ENCODE results near the gene UBR3. TPM values are rescaled to one million over a fixed set of nuclear protein-coding genes. Genes with fewer than 3 reads are reported as not detected.

UBR3 gene
- total and polyA plus RNA-seq, 5 donors = 39.8 to 98.2 (median 93.0) TPM

- Histone ChIP-seq H3K27ac (ENCODE audit: low read length) (no peak overlapping the region), H3K9me3 (ENCODE audit: control insufficient read depth, low read length) (no peaks in the 10 kb centered on the region), H3K4me3 (ENCODE audit: low read length) (no peak overlapping the region), H3K27me3 (ENCODE audit: control insufficient read depth, insufficient read depth) (no peaks in the 10 kb centered on the region), H3K4me1 (ENCODE audit: control insufficient read depth, insufficient read depth, low read length) (no peaks in the 10 kb centered on the region)
- 86% methylated on average over 1 of the region's 1 CpG for WGBS
- ATAC-seq = no peak
- intact Hi-C loops (cut with DNase I) = no loop called here
- DNase-seq = no peak
These were observed 199.1 kb downstream of the UBR3 start for GRCh38 chr2:170026361-170026760.

DNA sequence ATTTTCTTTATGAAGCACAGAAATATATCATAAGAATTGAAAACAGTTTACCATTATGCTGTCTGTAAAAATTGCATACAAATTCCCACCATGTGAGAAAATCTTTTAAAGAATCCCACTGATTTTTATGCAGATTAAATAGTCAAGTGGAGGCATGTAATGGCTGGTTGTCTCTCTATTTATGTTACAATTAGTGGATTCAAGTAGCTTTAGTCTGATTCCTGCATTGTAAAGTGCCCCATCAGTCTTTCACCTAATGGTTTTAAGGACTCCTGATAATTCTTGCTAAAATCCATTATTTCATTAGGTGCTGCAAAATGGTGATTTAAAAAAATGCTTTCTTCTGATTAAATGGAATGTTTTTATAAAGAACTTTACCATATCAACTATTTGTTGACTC lies 202.3 kb downstream of the UBR3 start:
- H3K4me1 ChIP-seq (ENCODE audit: control insufficient read depth, insufficient read depth, low read length) = no peaks in the 10 kb centered on the region
- H3K9me3 ChIP-seq (ENCODE audit: control insufficient read depth, low read length) = no peaks in the 10 kb centered on the region
- H3K27me3 ChIP-seq (ENCODE audit: control insufficient read depth, insufficient read depth) = no peaks in the 10 kb centered on the region
- H3K27ac ChIP-seq (ENCODE audit: low read length) = no peak overlapping the region
- ATAC-seq = no peak
- intact Hi-C loops (cut with DNase I) = no loop called here
- H3K4me3 ChIP-seq (ENCODE audit: low read length) = no peak overlapping the region
- no peak for DNase-seq

DNA sequence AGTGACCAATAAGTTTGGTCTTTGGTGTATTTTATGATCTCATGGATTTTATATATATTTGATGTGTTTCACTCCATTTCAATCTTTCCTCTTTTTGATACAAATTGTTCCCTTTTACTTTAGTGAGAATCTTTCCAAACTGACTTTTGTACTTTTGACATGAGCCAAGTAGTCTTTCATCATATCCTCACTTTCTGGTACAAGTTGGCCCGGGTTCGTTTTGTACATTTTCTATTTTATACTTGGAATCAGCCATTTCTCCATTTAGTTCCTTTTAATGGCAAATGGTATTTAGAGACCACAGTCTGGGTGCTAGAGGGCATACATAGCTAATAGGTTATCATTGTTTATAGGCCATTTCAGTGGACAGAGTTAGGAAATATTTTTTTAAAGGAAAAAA lies 202.8 kb downstream of the UBR3 start:
- no peak for ATAC-seq
- no peak overlapping the region for H3K4me3 ChIP-seq (ENCODE audit: low read length)
- H3K27ac ChIP-seq (ENCODE audit: low read length) = no peak overlapping the region
- intact Hi-C loops (cut with DNase I) = no loop called here
- H3K9me3 ChIP-seq (ENCODE audit: control insufficient read depth, low read length) = no peaks in the 10 kb centered on the region
- no peaks in the 10 kb centered on the region for H3K27me3 ChIP-seq (ENCODE audit: control insufficient read depth, insufficient read depth)
- DNase-seq = no peak
- WGBS = 75% methylated on average over 2 of the region's 2 CpGs
- H3K4me1 ChIP-seq (ENCODE audit: control insufficient read depth, insufficient read depth, low read length) = no peaks in the 10 kb centered on the region

DNA sequence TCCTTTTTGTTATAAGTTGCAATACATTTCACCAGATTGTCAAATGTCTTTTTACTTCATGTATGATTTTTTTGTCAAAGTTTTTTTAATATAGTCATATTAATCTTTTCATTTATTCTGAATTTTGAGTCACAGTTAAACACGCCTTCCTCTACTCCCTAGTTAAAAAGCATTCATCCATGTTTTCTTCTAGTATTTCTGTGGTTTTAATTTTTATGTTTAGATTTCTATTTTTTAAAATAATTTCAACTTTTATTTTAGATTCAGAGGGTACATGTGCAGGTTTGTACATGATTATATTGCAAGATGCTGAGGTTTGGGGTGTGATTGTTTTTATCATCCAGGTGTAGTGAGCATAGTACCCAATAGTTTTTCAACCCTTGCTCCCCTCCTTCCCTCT lies 204.0 kb downstream of the UBR3 start:
- Histone ChIP-seq H3K4me1 (ENCODE audit: control insufficient read depth, insufficient read depth, low read length) (no peaks in the 10 kb centered on the region), H3K9me3 (ENCODE audit: control insufficient read depth, low read length) (no peaks in the 10 kb centered on the region), H3K27ac (ENCODE audit: low read length) (no peak overlapping the region), H3K27me3 (ENCODE audit: control insufficient read depth, insufficient read depth) (no peaks in the 10 kb centered on the region), H3K4me3 (ENCODE audit: low read length) (no peak overlapping the region)
- WGBS = 97% methylated on average over 1 of the region's 1 CpG
- ATAC-seq = no peak
- DNase-seq = no peak
- intact Hi-C loops (cut with DNase I) = no loop called here

- Histone ChIP-seq H3K27ac (ENCODE audit: low read length) (no peak overlapping the region), H3K9me3 (ENCODE audit: control insufficient read depth, low read length) (no peaks in the 10 kb centered on the region), H3K27me3 (ENCODE audit: control insufficient read depth, insufficient read depth) (no peaks in the 10 kb centered on the region), H3K4me1 (ENCODE audit: control insufficient read depth, insufficient read depth, low read length) (no peaks in the 10 kb centered on the region), H3K4me3 (ENCODE audit: low read length) (no peak overlapping the region)
- intact Hi-C loops (cut with DNase I) = no loop called here
- no peak for ATAC-seq
- no peak for DNase-seq
- WGBS = 74% methylated on average over 4 of the region's 4 CpGs
These were observed 207.3 kb downstream of the UBR3 start for GRCh38 chr2:170034596-170034995.

DNA sequence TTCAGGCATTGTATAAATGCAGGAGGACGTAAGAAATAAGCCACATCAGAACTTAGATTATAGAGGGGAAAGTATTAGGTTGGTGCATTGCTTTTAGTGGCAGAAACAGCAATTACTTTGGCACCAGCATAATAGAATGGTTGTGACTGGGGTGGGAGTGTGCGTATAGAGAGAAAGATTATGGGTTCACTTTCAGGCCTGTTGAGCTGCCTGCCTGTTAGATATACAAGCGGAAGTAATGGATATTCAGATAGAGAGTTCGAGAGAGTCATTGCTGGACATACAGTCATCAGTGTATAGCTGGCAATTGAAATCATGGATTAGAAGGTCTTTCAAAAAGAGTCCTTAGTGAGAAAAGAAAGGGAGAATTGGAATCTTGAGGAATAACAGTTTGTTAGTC lies 211.5 kb downstream of the UBR3 start:
- H3K27me3 ChIP-seq (ENCODE audit: control insufficient read depth, insufficient read depth) = no peaks in the 10 kb centered on the region
- intact Hi-C loops (cut with DNase I) = no loop called here
- no peaks in the 10 kb centered on the region for H3K9me3 ChIP-seq (ENCODE audit: control insufficient read depth, low read length)
- H3K4me3 ChIP-seq (ENCODE audit: low read length) = no peak overlapping the region
- no peak overlapping the region for H3K27ac ChIP-seq (ENCODE audit: low read length)
- DNase-seq (no peak), ATAC-seq (peak in 1 of 2 donors; percentile 34)
- H3K4me1 ChIP-seq (ENCODE audit: control insufficient read depth, insufficient read depth, low read length) = no peaks in the 10 kb centered on the region
- WGBS = 91% methylated on average over 4 of the region's 4 CpGs

DNA sequence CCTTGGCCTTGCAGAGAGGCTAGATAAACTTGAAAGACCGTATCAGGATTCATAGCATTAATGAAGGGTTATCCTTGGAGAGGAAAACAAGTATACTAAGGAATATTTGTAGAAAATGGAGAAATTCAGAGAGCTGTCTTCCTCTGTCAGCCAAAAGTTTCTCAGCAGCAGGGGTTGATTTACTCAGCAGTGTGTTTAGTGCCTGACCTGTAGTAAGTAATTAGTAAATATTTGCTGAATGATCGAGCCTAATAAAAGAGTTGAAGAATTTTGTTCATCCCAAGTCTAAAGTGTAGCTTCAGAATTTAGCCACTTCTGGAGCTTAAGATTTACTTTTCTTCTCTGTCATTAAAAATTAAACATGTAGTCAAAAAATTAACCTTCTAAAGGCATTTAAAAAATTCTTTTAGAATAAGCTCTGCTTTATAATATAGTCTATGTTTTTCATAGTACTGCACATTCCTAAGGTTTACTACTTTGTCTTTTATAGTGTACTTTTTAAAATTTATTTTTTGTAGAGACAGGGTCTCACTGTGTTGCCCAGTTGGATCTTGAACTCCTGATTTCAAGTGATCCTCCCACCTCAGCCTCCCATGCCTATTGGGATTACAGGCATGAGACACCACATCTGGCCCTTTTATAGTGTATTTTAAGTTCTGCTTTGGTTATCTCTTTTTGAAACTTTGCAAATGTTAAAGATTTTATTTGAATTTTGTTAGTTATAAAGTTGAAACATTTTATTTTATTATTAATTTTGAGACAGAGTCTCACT lies 212.3 kb downstream of the UBR3 start:
- no peak for DNase-seq
- H3K9me3 ChIP-seq (ENCODE audit: control insufficient read depth, low read length) = no peaks in the 10 kb centered on the region
- no peak for ATAC-seq
- no peak overlapping the region for H3K27ac ChIP-seq (ENCODE audit: low read length)
- H3K4me3 ChIP-seq (ENCODE audit: low read length) = no peak overlapping the region
- no peaks in the 10 kb centered on the region for H3K27me3 ChIP-seq (ENCODE audit: control insufficient read depth, insufficient read depth)
- WGBS = 84% methylated on average over 2 of the region's 2 CpGs
- no peaks in the 10 kb centered on the region for H3K4me1 ChIP-seq (ENCODE audit: control insufficient read depth, insufficient read depth, low read length)
- intact Hi-C loops (cut with DNase I) = no loop called here

DNA sequence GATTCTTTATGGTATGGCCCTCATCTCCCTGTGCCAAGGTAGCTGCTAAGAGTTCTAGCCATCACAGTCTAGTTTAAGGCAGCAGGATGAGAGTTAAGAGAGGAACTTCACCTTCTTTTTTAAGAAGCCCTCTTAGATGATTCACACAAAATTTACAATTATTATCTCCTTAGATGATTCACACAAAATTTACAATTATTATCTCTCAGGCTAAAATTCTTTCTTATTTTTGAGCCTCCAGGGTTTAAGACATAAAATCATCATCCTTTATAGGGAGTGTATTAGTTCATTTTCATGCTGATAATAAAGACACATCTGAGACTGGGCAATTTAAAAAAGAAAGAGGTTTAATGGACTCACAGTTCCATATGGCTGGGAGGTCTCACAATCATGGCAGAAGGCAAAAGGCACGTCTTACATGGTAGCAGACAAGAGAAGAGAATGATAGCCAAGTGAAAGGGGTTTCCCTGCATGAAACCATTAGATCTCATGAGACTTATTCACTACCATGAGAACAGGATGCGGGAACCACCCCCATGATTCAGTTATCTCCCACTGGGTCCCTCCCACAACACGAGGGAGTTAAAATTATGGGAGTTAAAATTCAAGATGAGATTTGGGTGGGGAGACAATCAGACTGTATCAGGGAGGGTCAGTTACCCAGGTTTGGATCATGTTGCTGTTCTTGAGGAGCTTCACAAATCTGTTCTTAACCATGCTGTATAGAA lies 217.7 kb downstream of the UBR3 start:
- Histone ChIP-seq H3K4me3 (ENCODE audit: low read length) (no peak overlapping the region), H3K9me3 (ENCODE audit: control insufficient read depth, low read length) (no peaks in the 10 kb centered on the region), H3K4me1 (ENCODE audit: control insufficient read depth, insufficient read depth, low read length) (no peaks in the 10 kb centered on the region), H3K27ac (ENCODE audit: low read length) (no peak overlapping the region), H3K27me3 (ENCODE audit: control insufficient read depth, insufficient read depth) (no peaks in the 10 kb centered on the region)
- DNase-seq (no peak), ATAC-seq (no peak)
- 82% methylated on average over 3 of the region's 3 CpGs for WGBS
- intact Hi-C loops (cut with DNase I) = no loop called here

- no peak overlapping the region for H3K4me3 ChIP-seq (ENCODE audit: low read length)
- H3K4me1 ChIP-seq (ENCODE audit: control insufficient read depth, insufficient read depth, low read length) = no peaks in the 10 kb centered on the region
- no peaks in the 10 kb centered on the region for H3K9me3 ChIP-seq (ENCODE audit: control insufficient read depth, low read length)
- intact Hi-C loops (cut with DNase I) = no loop called here
- WGBS = 97% methylated on average over 3 of the region's 3 CpGs
- H3K27me3 ChIP-seq (ENCODE audit: control insufficient read depth, insufficient read depth) = no peaks in the 10 kb centered on the region
- H3K27ac ChIP-seq (ENCODE audit: low read length) = no peak overlapping the region
- DNase-seq (no peak), ATAC-seq (no peak)
These were observed 220.2 kb downstream of the UBR3 start for GRCh38 chr2:170047331-170048065.

DNA sequence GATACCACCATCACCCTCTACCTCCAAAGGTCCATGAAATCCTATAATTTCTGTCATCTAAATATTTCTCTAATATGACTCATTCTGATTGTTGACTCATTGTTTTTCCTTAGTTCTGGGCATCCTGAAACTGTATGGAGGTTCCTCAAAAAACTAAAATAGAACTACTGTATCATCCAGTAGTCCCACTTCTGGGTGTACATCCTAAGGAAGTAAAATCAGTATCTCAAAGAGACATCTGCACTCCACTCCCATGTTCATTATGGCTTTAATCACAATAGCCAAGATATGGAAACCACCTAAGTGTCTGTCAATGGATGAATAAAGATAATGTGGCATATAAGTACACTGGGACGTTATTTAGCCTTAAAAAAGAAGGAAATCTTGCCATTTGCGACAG lies 224.9 kb downstream of the UBR3 start:
- Histone ChIP-seq H3K27ac (ENCODE audit: low read length) (no peak overlapping the region), H3K4me3 (ENCODE audit: low read length) (no peak overlapping the region), H3K4me1 (ENCODE audit: control insufficient read depth, insufficient read depth, low read length) (no peaks in the 10 kb centered on the region), H3K9me3 (ENCODE audit: control insufficient read depth, low read length) (no peaks in the 10 kb centered on the region), H3K27me3 (ENCODE audit: control insufficient read depth, insufficient read depth) (no peaks in the 10 kb centered on the region)
- ATAC-seq (no peak), DNase-seq (no peak)
- intact Hi-C loops (cut with DNase I) = no loop called here
- 89% methylated on average over 2 of the region's 2 CpGs for WGBS

DNA sequence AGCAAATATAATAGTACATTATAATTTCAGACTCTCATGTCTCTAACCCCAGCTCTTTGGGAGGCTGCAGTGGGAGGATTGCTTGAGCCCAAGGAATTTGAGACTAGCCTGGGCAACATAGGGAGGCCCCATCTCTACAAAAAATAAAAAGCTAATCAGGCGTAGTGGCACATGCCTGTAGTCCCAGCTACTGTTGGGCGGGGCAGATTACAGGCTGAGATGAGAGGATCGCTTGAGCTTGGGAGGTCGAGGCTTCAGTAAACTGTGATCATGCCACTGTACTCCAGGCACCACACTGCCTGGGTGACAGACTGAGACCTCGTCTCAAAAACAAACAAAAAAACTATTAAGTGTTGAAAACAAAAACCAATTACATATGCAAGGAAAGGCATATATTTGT lies 227.7 kb downstream of the UBR3 start:
- DNase-seq (no peak), ATAC-seq (no peak)
- H3K9me3 ChIP-seq (ENCODE audit: control insufficient read depth, low read length) = no peaks in the 10 kb centered on the region
- no peak overlapping the region for H3K4me3 ChIP-seq (ENCODE audit: low read length)
- intact Hi-C loops (cut with DNase I) = no loop called here
- no peaks in the 10 kb centered on the region for H3K27me3 ChIP-seq (ENCODE audit: control insufficient read depth, insufficient read depth)
- no peaks in the 10 kb centered on the region for H3K4me1 ChIP-seq (ENCODE audit: control insufficient read depth, insufficient read depth, low read length)
- H3K27ac ChIP-seq (ENCODE audit: low read length) = no peak overlapping the region
- 87% methylated on average over 5 of the region's 5 CpGs for WGBS

Data from right cardiac atrium (tissue), 5 donors.